DLD1 (cell line): Measurements from ENCODE around the gene FAU.

Experiments
- in situ Hi-C: cut with HindIII; loops from 2 replicates; pipeline ENCODE4 v1.10.0; 2017; ENCODE audit warnings: low sequenced_read_pairs

Gene FAU

DNA sequence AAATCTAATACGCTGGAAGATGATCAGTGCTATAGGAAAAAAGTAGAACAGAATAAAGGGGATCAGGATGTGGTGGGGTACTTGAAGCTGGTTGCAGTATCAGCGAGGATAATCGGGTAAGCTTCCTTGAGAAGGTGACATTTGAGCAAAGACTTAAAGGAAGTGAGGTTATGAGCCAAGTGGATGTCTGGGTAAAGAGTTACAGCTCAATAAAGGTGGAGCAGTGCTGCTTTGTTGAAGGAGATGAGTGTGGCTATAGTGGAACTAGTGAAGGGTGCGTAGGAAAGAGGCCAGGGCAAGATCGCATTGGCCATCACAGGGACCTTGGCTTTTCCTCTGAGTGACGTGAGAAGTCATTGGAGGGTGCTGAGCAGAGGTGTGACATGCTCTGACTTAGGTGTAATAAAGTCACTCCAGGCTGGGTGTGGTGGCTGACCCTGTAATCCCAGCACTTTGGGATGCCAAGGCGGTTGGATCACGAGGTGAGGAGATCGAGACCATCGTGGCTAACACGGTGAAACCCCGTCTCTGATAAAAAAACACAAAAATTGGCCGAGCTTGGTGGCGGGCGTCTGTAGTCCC, 14.7 kb upstream of the FAU start:
- in situ Hi-C loops = no loop called here

DNA sequence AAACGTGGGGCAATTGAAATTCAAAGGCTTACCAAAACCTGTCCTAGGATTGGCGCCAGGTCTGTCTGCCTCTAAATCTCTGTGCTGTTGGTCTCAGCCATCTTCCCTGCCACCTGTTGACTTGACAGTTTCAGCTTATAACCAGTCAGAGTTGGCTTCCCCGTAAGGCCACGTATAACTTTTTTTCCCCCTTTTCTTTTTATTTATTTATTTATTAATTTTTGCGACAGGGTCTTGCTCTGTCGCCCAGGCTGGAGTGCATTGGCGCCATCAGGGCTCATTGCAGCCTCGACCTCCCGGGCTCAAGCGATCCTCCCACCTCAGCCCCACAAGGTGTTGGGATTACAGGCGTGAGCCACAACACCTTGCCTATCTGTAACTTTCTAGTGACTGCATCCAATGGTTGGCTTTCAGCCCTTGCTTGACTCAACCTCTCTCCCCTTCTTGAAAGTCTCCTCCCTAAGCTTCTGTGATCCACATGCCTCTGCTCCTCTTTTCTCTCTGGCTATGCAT, 13.8 kb upstream of the FAU start:
- in situ Hi-C loops = no loop called here

DNA sequence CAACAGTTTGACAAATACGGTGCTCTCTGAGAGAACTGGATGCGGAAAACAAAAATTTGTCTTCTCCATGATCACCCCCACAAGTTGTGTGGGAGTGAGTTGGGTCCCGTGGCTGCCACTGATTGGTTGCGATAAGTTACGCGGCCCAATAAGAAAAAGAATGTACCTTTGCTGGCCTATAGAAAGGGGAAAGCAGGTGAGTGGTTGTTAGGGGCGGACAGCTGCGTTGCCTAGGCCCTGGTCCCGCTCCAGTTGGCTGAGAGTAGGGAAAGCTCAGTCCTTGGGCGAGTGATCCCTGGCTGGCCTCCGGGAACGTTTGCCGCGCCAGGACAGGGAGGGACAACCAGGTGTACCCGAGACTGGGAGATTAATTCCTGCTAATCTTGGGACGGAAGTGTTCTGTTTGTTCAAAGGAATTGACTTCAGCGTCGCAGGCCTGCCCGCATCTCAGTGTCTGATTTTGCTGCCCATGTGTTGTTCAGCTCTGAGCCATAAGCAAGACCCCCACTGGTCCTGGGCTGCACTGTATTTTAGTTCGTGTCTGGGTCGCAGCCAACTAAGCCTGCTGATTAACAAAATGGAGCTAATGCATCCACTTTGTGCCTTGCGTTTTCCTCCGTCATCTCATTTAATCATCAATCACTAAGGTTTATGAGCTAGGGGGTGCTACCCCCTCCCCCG, 13.2 kb upstream of the FAU start:
- in situ Hi-C loops = no loop called here

DNA sequence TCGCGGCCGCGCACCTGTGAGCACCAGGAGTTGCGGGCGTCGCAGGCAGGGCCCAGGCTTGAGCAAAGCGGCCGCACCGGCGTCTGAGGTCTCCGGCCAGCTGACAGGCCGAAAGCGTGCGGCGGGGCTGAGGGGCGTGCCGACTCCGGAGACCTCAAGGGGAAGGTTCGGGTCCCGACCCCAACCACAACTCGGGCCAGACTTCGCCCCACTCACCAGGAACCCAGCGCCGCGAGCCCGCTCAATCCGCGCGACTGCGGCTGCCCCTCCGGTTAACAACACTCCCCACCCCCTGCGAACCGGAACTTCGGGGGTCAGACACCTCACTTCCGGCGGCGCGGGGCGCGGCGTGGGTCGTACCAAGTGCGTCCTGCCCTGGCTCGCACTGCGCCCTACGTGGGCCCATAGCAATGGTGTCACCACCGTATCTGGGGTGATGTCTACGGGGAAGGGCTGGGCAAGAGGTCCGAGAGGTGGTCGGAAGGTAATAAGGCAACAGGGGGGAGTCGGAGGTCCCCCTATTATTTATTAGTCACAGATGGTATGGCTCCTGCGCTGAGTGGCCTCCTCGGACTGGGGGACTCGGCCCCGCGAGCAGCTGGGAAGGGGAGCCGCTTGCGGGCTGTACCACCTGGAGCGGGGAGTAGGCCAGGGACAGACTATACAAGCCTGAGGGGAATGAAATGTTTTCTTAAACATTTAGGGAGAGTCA, 12.5 kb upstream of the FAU start, which contains the start of gene SYVN1:
TSS of gene SYVN1 (minus strand) at position 280 of the 712 bp plus-strand sequence. CDS start 918 bp downstream, outside the sequence.
- in situ Hi-C loops = no loop called here

DNA sequence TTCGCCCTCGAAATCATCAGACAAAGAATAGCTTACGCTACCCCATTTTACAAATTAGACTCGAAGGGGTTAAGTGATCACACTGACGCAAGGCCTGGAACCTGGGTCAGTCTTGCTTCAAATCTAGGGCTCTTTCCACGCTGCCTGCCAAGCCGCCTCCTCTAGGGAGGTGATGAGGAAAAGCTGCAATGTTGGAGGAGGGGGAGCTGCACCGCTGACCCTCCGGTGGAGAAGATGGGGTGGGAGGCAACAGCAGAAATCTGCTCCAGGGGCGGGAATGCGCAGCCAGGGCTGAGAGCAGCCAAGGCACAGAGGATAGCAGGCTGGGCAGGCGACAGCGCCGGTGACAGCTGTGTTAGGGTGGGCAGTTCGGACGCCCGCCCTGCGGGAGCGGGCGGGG, 11.8 kb upstream of the FAU start:
- in situ Hi-C loops = no loop called here

DNA sequence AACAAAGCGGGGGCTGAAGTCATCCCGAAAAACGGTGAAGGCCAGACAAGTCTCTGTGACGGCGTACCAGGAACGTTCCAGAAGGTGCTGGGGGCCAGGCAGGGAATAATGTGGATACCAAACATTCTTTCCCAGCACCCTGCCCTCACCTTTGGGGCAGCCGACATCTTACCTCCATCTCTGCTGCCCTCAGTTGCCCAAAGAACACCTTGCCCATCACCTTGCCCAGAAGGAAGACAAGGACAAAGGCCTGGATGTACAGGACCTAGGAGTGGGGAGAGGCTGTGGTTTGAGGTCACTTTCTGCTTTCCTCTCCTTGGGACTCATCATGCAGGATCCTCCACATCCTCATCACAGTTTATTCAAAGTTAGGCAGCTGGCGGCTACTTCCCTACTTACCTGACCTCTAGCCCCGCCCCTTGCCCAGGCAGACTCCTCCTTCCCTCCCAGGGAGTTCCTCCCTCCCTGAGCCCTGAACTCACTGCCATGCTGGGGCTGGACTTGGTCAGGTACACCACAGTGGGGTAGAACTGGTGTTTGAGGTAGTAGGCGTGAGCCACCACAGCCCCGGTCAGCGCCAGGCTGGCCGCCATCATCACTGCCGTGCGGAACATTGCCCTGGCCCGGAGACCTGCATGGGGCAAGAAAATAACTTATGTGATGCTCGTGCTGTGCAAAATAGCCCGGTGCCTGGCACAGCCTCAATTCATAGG, 11.2 kb upstream of the FAU start:
- in situ Hi-C loops = no loop called here

DNA sequence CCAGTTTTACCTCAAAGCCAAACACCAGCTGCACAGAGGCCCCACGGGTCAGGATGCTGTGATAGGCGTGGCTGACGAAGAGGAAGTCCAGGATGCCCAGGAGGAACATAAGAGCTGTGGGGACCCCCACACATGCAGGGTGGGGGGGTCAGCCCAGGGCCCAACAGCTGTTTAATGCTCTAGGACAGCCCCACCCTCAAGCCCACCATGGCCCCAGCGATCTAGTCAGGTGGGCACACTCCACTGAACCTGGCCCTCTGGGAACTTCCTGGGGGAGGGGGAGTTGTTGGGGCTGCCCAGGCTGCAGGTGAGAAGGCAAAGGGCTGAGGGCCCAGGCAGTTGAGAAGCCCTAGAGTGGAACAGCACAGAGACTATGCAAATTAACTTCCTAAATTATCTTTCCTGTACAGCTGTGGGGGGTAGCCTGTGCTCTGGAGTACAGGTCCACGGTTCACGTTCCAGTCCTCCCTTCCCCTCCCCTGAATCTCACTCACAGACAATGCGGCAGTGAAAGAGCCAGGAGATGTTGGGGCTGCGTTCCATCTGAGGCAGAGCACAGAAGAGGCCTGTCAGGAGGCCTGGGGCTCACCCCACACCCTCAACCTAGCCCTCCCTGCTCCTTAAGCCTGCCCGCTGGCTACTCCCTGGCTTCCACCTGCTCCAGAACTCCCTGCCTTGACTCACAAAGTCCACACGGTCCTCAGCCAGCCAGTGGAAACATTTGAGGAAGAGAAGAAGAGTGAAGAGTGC, 10.5 kb upstream of the FAU start:
- in situ Hi-C loops = no loop called here

DNA sequence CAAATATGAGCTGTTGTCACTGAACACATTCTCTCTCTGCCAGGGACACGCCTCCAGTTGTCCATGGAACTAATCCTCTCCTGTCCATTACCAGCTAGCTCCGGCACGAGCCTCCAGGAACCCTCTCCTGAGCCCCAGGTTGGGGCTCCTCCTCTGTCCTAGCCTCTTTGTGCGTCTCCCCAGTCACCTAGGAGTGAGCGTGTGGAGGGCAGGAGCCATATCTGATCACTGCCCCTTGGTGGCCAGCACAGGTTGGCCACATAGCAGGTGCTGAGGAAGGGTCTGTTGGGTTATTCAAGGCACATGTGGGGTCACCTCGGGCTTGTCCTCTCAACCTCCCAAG, 9.9 kb upstream of the FAU start:
- in situ Hi-C loops = no loop called here

DNA sequence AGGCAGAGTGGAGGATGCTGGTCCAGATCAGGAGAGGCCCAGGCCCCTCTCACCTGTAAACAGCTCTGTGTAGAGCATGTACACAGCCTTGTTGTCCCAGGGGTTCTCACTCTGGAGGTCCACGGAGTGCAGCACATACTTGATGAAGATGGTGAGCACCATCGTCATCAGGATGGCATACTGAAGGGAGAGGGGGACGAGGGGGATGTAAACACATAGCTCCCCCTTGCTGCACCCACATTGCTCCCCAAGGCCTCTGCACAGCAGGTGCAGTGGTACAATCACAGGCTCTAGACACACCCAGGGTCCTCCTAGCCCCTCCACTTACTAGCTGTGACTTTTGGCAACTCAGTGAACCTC, 9.5 kb upstream of the FAU start:
- in situ Hi-C loops = no loop called here

DNA sequence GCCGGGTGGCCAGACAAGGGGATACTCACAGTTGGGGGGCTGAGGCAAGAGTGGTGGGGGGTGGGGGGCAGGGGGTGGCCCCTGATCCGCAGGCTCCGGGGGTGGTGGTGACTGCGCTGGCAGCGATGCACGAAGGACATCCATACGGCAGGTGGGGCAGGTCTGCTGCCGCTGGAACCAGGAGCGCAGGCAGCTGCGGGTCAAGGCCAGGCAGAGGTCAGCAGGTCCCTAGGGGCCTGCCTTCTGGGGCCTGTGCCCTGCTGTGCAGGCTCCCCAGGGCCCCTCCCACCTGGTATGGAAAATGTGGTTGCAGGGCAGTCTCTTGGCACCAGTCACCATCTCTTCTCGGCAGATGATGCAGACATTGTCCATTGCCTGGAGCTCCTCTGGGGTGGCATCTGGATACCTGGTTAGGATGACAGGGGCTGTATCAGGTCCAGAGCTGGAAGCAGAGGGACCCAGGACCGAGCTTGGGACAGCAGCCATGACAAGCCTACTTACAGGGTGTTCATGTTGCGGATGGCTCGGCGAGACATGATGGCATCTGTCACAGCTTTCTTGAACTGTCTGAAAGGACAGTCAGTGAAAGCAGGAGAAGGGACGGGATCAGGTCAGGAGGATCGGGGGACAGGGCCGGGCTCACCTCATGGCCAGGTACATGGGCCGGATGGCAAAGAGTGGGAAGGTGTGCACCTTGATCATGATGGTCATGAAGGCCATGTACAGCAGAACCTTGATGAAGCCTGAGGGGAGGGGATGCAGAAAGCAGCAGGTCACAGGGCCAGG, 8.9 kb upstream of the FAU start:
- in situ Hi-C loops = no loop called here

DNA sequence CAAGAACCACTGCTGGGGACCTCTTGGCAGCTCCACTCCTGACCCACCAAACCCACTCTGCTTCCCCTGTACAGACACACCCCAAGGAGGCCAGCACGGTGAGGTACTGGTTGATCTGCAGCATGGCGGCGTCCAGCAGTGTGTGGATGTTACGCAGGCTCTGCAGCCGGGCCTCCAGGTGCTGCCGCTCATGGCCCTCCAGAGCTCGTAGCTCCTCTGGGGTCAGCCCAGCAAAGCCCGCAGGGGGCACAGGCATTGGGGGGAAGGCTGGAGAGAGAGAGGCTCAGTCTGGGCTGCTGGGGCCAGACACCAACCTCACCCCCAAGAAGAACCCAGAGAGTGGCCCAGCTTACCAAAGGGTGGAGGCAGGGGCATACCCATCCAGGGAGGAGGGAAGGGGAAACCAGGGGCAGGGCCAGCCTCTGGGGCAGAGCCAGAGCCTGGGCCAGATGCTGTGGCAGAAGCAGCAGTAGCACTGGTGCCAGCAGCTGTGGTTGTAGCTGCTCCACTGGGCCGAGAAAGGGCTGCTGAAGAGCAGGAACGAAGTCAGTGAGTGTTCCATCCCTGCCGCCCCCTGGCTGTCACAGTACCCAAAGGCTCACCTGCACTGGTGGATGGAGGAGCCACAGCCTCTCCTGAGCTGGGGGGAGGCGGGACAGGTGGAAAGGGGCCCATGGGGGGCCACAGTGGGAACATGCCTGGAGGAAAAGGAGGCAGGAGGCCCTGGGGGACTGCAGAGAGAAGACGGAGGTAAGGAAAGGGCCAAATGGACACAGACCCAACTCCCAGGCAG, 7.9 kb upstream of the FAU start:
- in situ Hi-C loops = no loop called here

DNA sequence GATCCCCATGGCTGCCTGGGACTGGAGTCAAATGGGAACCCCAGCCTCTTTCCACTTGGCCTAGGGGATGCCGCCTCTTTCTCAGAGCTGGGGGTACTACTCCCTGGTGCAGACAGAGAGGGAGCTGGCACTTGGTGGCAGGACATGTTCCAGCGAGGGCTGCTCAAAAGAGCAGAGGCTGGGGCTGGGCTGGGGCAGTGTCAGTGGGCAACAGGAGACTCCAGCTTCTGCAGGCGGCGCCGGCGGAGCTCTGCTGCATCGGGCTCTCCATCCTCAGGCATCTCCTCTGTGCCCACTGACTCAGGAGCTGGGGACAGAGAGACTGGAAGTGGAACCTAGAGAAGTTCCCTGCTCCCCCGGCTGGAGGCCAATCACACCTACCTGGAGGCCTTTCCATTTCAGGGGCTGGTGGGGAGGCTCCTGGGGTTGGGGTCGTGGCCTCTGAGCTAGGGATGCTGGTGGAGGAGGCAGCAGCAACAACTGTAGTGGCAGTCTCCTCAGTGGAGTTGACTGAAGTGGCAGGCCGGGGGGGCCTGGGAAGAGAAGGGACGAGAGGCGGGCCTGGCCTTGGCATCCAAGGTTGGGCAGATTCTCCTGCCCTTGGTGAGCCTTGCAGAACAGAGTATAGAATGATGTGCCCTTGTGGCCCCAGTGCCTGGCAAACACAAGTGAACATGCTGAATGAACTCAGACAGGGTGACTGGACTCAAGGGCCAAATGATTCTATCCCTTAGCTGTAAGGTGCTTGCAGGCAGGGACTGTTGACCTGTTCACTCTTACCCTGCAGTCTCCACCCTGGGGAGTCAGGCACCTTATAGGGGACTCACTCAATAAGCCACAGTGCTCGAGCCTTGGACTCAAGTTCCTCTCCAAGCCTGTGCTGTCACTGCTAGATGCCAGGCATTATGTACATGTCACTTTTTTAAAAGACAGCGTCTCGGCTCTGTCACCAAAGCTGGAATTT, 6.5 kb upstream of the FAU start:
- in situ Hi-C loops = no loop called here

DNA sequence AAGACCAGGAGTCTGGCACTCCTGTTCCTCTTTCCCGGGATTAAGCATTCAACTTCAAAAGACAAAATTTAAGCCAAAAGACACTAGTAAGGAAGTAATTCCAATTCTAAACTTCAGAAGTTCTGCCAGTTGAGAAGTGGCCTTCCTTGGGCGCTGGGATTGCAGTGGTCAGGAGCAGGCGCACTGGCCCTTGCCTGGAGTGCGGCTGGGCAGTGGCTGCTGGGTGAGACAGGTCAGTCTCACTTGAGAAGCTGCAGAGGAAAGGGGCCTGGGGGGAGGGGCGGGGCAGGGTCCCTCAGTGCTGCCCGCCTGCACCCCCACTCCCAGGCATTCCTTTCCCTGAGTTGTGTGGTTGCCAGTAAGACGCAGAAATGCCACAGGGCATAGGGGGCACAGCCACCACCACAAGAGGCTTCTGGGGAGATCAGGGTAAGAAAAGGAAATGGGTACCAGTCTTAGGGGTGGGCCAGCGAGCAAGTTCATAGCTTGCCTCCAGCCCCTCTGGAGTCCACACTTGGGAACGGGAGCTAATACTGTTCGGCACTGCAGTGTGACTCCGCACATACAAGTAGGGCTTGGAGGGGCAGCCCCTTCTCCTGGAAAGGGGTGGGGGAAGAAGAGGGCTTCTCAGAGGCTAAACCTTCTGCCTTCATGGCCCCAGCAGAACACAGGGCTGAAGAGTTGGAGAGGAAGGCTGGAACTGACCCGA, 5.7 kb upstream of the FAU start:
- in situ Hi-C loops = no loop called here

DNA sequence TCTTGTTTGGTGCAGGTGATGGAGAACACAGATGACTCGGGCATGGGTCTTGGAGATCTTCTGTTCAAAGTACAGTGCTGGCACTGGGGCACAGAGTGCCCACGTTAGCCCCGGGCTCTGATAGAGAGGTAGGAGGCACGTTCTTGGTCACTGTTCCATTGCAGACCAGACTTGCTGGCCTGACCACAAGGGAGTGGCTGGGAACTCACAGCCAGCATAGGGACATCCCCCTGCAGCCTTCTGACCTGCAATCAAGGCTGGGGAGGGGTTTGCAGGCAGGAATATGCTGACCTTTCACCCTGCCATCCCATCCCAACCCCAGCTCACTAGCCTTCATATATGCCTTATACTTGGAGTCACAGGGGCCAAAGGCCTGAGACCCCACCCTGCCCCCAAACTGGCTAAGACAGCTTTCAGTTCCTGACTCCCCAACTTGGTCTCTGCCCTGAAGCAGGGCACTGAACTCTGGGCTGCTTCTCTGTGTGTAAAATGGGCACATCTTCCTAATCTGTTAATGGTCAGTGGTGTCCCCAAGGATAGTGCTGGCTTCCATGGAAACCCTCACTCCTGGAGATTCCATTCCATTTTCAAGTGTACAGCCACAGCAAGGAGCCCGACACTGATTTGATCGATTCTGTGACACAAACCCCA, 4.8 kb upstream of the FAU start:
- in situ Hi-C loops = no loop called here

DNA sequence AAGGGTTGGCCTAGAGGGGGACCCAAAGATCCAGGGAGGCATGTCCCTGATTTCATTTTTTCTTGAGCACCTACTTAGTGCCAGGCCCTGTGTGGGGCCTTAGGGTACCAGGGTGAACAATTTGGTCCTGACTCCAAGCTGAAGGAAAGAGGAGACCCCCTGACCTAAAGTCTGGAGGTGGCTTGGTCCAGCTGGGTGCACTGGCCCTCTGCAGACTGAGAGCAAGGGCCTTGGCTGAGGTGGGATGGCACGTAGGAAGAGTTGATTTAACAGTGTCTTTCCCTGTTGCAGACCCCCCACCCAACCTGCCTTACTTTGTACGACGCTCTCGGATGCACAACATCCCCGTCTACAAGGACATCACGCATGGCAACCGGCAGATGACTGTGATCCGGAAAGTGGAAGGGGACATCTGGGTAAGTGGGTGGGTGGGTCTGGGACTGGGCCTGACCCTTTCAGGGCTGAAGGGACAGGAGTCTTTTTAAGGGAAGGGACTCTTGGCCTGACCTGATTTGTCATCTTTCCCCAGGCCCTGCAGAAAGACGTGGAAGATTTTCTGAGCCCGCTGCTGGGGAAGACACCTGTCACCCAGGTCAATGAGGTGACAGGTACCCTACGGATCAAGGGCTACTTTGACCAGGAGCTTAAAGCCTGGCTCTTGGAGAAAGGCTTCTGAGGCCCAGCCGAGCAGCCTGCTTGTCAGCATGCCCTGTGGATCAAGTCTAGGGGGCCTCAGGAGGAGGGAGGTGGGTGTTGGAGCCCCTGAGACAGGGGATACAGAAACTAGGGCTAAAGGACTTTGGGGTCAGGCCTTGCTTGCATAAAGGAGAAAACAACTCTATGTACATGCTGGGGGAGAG, 3.5 kb upstream of the FAU start:
- in situ Hi-C loops = no loop called here
